ENCODE measurements around the gene SPPL2B. TPM values are rescaled to one million over a fixed set of nuclear protein-coding genes. Genes with fewer than 3 reads are reported as not detected.
A peak's percentile ranks its signal among the peaks of the same experiment; 100 is the strongest.

SPPL2B gene
- total and polyA plus RNA-seq, 9 of the 15 experiments (the other 6 are each of a cell fraction or from before 2014, with no cell fraction given) = 0.20 to 81.2 (median 15.1) TPM

DNA sequence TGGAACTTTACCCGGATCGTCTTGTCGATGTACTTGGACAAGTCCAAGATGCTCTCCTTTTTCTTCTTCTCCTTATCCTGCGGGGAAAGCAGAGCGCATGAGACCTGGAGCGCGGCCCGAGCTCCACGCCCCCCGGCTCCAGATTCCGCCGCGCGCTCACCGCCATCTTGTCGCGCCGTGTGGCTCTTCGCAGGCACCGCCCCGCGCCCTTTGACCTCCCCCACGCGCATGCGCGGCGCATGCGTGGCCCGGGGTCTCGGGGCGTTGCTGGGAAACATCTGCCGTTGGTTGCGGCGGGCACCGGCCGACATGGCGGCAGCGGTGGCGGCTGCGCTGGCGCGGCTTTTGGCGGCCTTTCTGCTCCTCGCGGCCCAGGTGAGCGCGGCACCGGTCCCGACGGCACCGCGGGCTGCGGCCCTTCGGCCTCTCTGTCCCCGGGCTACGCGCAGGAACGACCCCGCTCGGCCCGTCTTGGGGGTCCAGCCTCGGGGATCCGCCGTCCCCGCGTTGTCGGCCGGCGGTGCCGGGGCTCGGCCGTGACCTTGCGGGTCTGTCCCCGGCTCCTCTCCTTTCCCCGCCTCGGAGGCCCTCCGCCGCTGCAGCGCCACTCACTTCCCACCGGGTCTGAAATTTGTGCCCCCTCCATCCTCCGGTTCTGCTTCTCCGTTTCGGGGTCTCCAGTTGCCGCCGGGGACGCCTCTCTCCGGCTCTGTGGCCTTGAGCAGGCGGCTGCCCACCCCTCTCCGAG lies at the start of gene SPPL2B, which contains the start of gene LSM7 (continued):
- TF ChIP-seq, protein P1, sequence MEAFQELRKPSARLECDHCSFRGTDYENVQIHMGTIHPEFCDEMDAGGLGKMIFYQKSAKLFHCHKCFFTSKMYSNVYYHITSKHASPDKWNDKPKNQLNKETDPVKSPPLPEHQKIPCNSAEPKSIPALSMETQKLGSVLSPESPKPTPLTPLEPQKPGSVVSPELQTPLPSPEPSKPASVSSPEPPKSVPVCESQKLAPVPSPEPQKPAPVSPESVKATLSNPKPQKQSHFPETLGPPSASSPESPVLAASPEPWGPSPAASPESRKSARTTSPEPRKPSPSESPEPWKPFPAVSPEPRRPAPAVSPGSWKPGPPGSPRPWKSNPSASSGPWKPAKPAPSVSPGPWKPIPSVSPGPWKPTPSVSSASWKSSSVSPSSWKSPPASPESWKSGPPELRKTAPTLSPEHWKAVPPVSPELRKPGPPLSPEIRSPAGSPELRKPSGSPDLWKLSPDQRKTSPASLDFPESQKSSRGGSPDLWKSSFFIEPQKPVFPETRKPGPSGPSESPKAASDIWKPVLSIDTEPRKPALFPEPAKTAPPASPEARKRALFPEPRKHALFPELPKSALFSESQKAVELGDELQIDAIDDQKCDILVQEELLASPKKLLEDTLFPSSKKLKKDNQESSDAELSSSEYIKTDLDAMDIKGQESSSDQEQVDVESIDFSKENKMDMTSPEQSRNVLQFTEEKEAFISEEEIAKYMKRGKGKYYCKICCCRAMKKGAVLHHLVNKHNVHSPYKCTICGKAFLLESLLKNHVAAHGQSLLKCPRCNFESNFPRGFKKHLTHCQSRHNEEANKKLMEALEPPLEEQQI (IDR thresholded peaks at IDR 0.05) = no peak
- no peak for TF ChIP-seq DIDO1 (tag; IDR thresholded peaks at IDR 0.05; ENCODE audit: low read depth)
- TF ChIP-seq ELF4 (CRISPR knock-in tag; IDR thresholded peaks at IDR 0.05) = no peak
- TF ChIP-seq, protein P2, sequence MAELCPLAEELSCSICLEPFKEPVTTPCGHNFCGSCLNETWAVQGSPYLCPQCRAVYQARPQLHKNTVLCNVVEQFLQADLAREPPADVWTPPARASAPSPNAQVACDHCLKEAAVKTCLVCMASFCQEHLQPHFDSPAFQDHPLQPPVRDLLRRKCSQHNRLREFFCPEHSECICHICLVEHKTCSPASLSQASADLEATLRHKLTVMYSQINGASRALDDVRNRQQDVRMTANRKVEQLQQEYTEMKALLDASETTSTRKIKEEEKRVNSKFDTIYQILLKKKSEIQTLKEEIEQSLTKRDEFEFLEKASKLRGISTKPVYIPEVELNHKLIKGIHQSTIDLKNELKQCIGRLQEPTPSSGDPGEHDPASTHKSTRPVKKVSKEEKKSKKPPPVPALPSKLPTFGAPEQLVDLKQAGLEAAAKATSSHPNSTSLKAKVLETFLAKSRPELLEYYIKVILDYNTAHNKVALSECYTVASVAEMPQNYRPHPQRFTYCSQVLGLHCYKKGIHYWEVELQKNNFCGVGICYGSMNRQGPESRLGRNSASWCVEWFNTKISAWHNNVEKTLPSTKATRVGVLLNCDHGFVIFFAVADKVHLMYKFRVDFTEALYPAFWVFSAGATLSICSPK (IDR thresholded peaks at IDR 0.05; ENCODE audit: borderline replicate concordance) = no peak
- TF ChIP-seq CBFB (CRISPR knock-in tag; IDR thresholded peaks at IDR 0.05) = no peak
- TF ChIP-seq KLF10 (CRISPR knock-in tag; IDR thresholded peaks at IDR 0.05) = no peak
- TF ChIP-seq CBX3 (IDR thresholded peaks at IDR 0.05; ENCODE audit: borderline replicate concordance in 1 of 2, low read length in 2 of 2) = no peak
- peak; percentile 76 for TF ChIP-seq SP1 (CRISPR knock-in tag; IDR thresholded peaks at IDR 0.05)
- no peak for TF ChIP-seq RBM25 (IDR thresholded peaks at IDR 0.05; ENCODE audit: low read depth, low read length, severe bottlenecking)
- TF ChIP-seq ETV6 (IDR thresholded peaks at IDR 0.05; ENCODE audit: borderline replicate concordance in 1 of 2, low read depth in 2 of 2, low read length in 1 of 2) = no peak
- no peak for TF ChIP-seq ETV6 (CRISPR knock-in tag; IDR thresholded peaks at IDR 0.05; ENCODE audit: borderline replicate concordance)
- peak; percentile 57; the same call in 1 of the 2 replicates for TF ChIP-seq MTA3 (IDR thresholded peaks at IDR 0.05; ENCODE audit: borderline replicate concordance)
- TF ChIP-seq POU5F1 (IDR thresholded peaks at IDR 0.05; ENCODE audit: borderline replicate concordance, low read depth, low read length, partially characterized antibody) = peak; percentile 93
- TF ChIP-seq PML (IDR thresholded peaks at IDR 0.05; ENCODE audit: low read length) = peak; percentile 61; the same call in 1 of the 2 replicates
- TF ChIP-seq JUND (IDR thresholded peaks at IDR 0.05; ENCODE audit: borderline replicate concordance, low read depth, low read length) = no peak
- no peak for TF ChIP-seq JUND (tag; IDR thresholded peaks at IDR 0.05; ENCODE audit: borderline replicate concordance, low read depth, low read length)
- TF ChIP-seq MAFF (IDR thresholded peaks at IDR 0.05; ENCODE audit: low read length) = no peak
- TF ChIP-seq ZNF75A (CRISPR knock-in tag; IDR thresholded peaks at IDR 0.05) = no peak
- TF ChIP-seq ZNF41 (CRISPR knock-in tag; conservative IDR thresholded peaks at IDR 0.05) = no peak
- TF ChIP-seq HEY1 (CRISPR knock-in tag; IDR thresholded peaks at IDR 0.05; ENCODE audit: borderline replicate concordance) = no peak
- TF ChIP-seq ZNF77 (CRISPR knock-in tag; IDR thresholded peaks at IDR 0.05) = no peak
- TF ChIP-seq PCBP1 (IDR thresholded peaks at IDR 0.05; ENCODE audit: low read depth, low read length, poor library complexity, severe bottlenecking) = no peak
- TF ChIP-seq, protein P3, sequence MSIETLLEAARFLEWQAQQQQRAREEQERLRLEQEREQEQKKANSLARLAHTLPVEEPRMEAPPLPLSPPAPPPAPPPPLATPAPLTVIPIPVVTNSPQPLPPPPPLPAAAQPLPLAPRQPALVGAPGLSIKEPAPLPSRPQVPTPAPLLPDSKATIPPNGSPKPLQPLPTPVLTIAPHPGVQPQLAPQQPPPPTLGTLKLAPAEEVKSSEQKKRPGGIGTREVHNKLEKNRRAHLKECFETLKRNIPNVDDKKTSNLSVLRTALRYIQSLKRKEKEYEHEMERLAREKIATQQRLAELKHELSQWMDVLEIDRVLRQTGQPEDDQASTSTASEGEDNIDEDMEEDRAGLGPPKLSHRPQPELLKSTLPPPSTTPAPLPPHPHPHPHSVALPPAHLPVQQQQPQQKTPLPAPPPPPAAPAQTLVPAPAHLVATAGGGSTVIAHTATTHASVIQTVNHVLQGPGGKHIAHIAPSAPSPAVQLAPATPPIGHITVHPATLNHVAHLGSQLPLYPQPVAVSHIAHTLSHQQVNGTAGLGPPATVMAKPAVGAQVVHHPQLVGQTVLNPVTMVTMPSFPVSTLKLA (conservative IDR thresholded peaks at IDR 0.05) = peak; percentile 80 to 92
- TF ChIP-seq ZFP36 (IDR thresholded peaks at IDR 0.05; ENCODE audit: low read depth, low read length, partially characterized antibody) = no peak

Measured in K562 (cell line).